HCT116 (cell line): ENCODE measurements around the gene ITPR2. TPM values are rescaled to one million over a fixed set of nuclear protein-coding genes. Genes with fewer than 3 reads are reported as not detected.

Experiments used
- ATAC-seq: fragments of 200-7000 bp; cut with Tn5 transposase; 2 replicates; pipeline ENCODE4 v1.9.1; 2020; ENCODE audit warnings: mild to moderate bottlenecking, moderate library complexity
- BruUV-seq: library from RNA; stranded (reverse); fragments of 400-500 nt; replicated peaks from 2 replicates; lab custom pipeline; 2021; lab: Mats Ljungman, UMichigan
- CTCF ChIA-PET: fragments of 300-600 bp; sonication (Branson Sonifier 250); formaldehyde crosslinking; loops from one replicate; lab custom pipeline; 2021; ENCODE audit warnings: antibody characterized with exemption; lab: Charles Lee
- POLR2A ChIA-PET: fragments of 300-600, 350-600 bp; sonication (Branson Sonifier 250); formaldehyde crosslinking; loops from one replicate; lab custom pipeline; 2021; ENCODE audit warnings: antibody characterized with exemption; lab: Charles Lee
- RAD21 ChIA-PET, 2 experiments: fragments of 300-600 bp; sonication (Branson Sonifier 250); formaldehyde crosslinking; loops; one replicate each; lab custom pipeline; 2023; ENCODE audit warnings: low total read pairs in 2 of 2; ENCODE audit not compliant: uncharacterized antibody in 2 of 2, unreplicated experiment in 2 of 2, low non-redundant PET in 1 of 2; lab: Charles Lee
- DNase-seq: peaks from one replicate; pipeline ENCODE4 v3.0.0-alpha.2; 2010; ENCODE audit warnings: low read depth, low spot score
- H2AFZ ChIP-seq: fragments of 200-600 bp; shearing (Covaris generic), sonication (generic); 2 replicates; pipeline ENCODE4 v1.6.1; 2017; ENCODE audit warnings: low read depth, mixed run types, mixed read lengths, antibody characterized with exemption, low read length; ENCODE audit not compliant: poor library complexity, severe bottlenecking
- H3K27ac ChIP-seq: 2 replicates; pipeline ENCODE4 v1.5.1; 2012; ENCODE audit warnings: low read depth, low read length
- H3K27me3 ChIP-seq: fragments of 200-600 bp; sonication (generic); 2 replicates; pipeline ENCODE4 v1.6.1; 2016; ENCODE audit warnings: mixed run types, low read length, mixed read lengths; ENCODE audit not compliant: insufficient read depth
- H3K36me3 ChIP-seq, 2 experiments: fragments of 200-500 bp in 1 of 2; fragments of 200-600 bp in 1 of 2; sonication (Bioruptor generic) in 1 of 2; sonication (generic) in 1 of 2; 2 replicates each; pipeline versions ENCODE4 v1.5.1 to v1.6.1; 2014 to 2016; ENCODE audit warnings: low read length in 2 of 2, inconsistent platforms in 1 of 2, mixed read lengths in 1 of 2, mixed run types in 1 of 2; ENCODE audit not compliant: insufficient read depth in 2 of 2, control insufficient read depth in 1 of 2
- H3K4me1 ChIP-seq, 2 experiments: fragments of 200-600 bp in 1 of 2; sonication (generic) in 1 of 2; 2 replicates each; pipeline versions ENCODE4 v1.5.1 to v1.6.1; 2012 to 2017; ENCODE audit warnings: low read length in 2 of 2, inconsistent platforms in 1 of 2, mild to moderate bottlenecking in 1 of 2, mixed read lengths in 1 of 2, mixed run types in 1 of 2, moderate library complexity in 1 of 2; ENCODE audit not compliant: insufficient read depth in 2 of 2, control insufficient read depth in 1 of 2
- H3K4me2 ChIP-seq: fragments of 200-600 bp; sonication (generic); 2 replicates; pipeline ENCODE4 v1.6.1; 2017; ENCODE audit warnings: mixed run types, low read length, mixed read lengths
- H3K4me3 ChIP-seq, 2 experiments: fragments of 200-600 bp in 1 of 2; sonication (generic) in 1 of 2; replicated peaks in 1 of 2; 2 replicates each; pipeline ENCODE4 v1.5.1; 2011 to 2016; ENCODE audit warnings: low read length in 2 of 2, control low read depth in 1 of 2, low read depth in 1 of 2, mild to moderate bottlenecking in 1 of 2, mixed read lengths in 1 of 2, mixed run types in 1 of 2
- H3K79me2 ChIP-seq: fragments of 200-600 bp; sonication (generic); 2 replicates; pipeline ENCODE4 v1.6.1; 2017; ENCODE audit warnings: mild to moderate bottlenecking, mixed run types, low read length, moderate library complexity, mixed read lengths; ENCODE audit not compliant: insufficient read depth
- H3K9ac ChIP-seq: fragments of 200-600 bp; sonication (generic); 2 replicates; pipeline ENCODE4 v1.6.1; 2016; ENCODE audit warnings: low read length, mixed read lengths
- H3K9me2 ChIP-seq: fragments of 200-600 bp; sonication (generic), shearing (Covaris generic); 2 replicates; pipeline ENCODE4 v1.6.1; 2017; ENCODE audit warnings: mixed run types, mild to moderate bottlenecking, moderate library complexity; ENCODE audit not compliant: insufficient read depth
- H3K9me3 ChIP-seq, 2 experiments: fragments of 200-500 bp in 1 of 2; fragments of 200-600 bp in 1 of 2; sonication (Bioruptor generic) in 1 of 2; sonication (generic) in 1 of 2; 2 replicates each; pipeline ENCODE4 v1.6.1; 2014 to 2017; ENCODE audit warnings: low read length in 2 of 2, mixed read lengths in 2 of 2, inconsistent platforms in 1 of 2, low read depth in 1 of 2, mild to moderate bottlenecking in 1 of 2, mixed run types in 1 of 2, moderate library complexity in 1 of 2; ENCODE audit not compliant: control insufficient read depth in 1 of 2, insufficient read depth in 1 of 2
- H4K20me1 ChIP-seq: fragments of 200-600 bp; sonication (generic), shearing (Covaris generic); 2 replicates; pipeline ENCODE4 v1.6.1; 2017; ENCODE audit warnings: mixed run types, mild to moderate bottlenecking, moderate library complexity; ENCODE audit not compliant: insufficient read depth
- ATF3 ChIP-seq: IDR thresholded peaks from 2 replicates; pipeline ENCODE4 v1.6.1; 2012
- CBX3 ChIP-seq: IDR thresholded peaks from 2 replicates; pipeline ENCODE4 v1.6.1; 2012; ENCODE audit warnings: low read depth
- CEBPB ChIP-seq: IDR thresholded peaks from 2 replicates; pipeline ENCODE4 v1.6.1; 2012; ENCODE audit warnings: low read depth
- CTCF ChIP-seq, 3 experiments: fragments of 200-600 bp in 1 of 3; sonication (generic) in 1 of 3; IDR thresholded peaks in 2 of 3; conservative IDR thresholded peaks in 1 of 3; 2 replicates each; pipeline ENCODE4 v1.5.1; 2012 to 2017; ENCODE audit warnings: low read depth in 2 of 3, low read length in 2 of 3, antibody characterized with exemption in 1 of 3, borderline replicate concordance in 1 of 3, control low read depth in 1 of 3, mild to moderate bottlenecking in 1 of 3, mixed read lengths in 1 of 3, mixed run types in 1 of 3, moderate library complexity in 1 of 3; ENCODE audit not compliant: insufficient read depth in 1 of 3
- ELF1 ChIP-seq: IDR thresholded peaks from 2 replicates; pipeline ENCODE4 v1.6.1; 2012; ENCODE audit warnings: low read depth, borderline replicate concordance
- EZH2 ChIP-seq: fragments of 200-600 bp; sonication (generic); IDR thresholded peaks from 2 replicates; pipeline ENCODE4 v1.6.1; 2017; ENCODE audit warnings: antibody characterized with exemption, mixed run types
- EZH2phosphoT487 ChIP-seq: fragments of 200-600 bp; IDR thresholded peaks from 2 replicates; pipeline ENCODE4 v1.6.1; 2018; ENCODE audit warnings: antibody characterized with exemption, borderline replicate concordance
- FOSL1 ChIP-seq: IDR thresholded peaks from 2 replicates; pipeline ENCODE4 v1.6.1; 2012; ENCODE audit warnings: low read depth
- MAX ChIP-seq: IDR thresholded peaks from 2 replicates; pipeline ENCODE4 v1.6.1; 2012
- POLR2A ChIP-seq: IDR thresholded peaks from 2 replicates; pipeline ENCODE4 v1.7.0; 2011; ENCODE audit warnings: borderline replicate concordance; ENCODE audit not compliant: insufficient read depth, insufficient read length; ENCODE audit errors: extremely low read depth
- POLR2AphosphoS5 ChIP-seq: IDR thresholded peaks from 2 replicates; pipeline ENCODE4 v1.6.1; 2011; ENCODE audit warnings: mild to moderate bottlenecking, low read depth, low read length, moderate library complexity
- RAD21 ChIP-seq: IDR thresholded peaks from 2 replicates; pipeline ENCODE4 v1.6.1; 2012; ENCODE audit warnings: low read depth, mild to moderate bottlenecking
- REST ChIP-seq: IDR thresholded peaks from 2 replicates; pipeline ENCODE4 v1.6.1; 2012; ENCODE audit warnings: low read depth
- SIN3A ChIP-seq: IDR thresholded peaks from 2 replicates; pipeline ENCODE4 v1.6.1; 2012; ENCODE audit warnings: low read depth
- SP1 ChIP-seq: IDR thresholded peaks from 2 replicates; pipeline ENCODE4 v1.6.1; 2012; ENCODE audit warnings: low read depth
- SRF ChIP-seq: IDR thresholded peaks from 2 replicates; pipeline ENCODE4 v1.6.1; 2012; ENCODE audit warnings: low read depth
- YY1 ChIP-seq: IDR thresholded peaks from 2 replicates; pipeline ENCODE4 v1.6.1; 2011; ENCODE audit warnings: low read length, low read depth, moderate library complexity, mild to moderate bottlenecking; ENCODE audit not compliant: insufficient replicate concordance; ENCODE audit errors: extremely low read depth
- ZBTB33 ChIP-seq: IDR thresholded peaks from 2 replicates; pipeline ENCODE4 v1.6.1; 2011; ENCODE audit warnings: mild to moderate bottlenecking, low read length, moderate library complexity; ENCODE audit not compliant: insufficient replicate concordance; ENCODE audit errors: extremely low read depth
- ZFX ChIP-seq: fragments of 450-650 bp; IDR thresholded peaks from 2 replicates; pipeline ENCODE4 v1.6.1; 2017
- ZNF274 ChIP-seq: fragments of 200-500 bp; sonication (Bioruptor generic); IDR thresholded peaks from 2 replicates; pipeline ENCODE4 v1.6.1; 2014; ENCODE audit warnings: mild to moderate bottlenecking, low read depth, low read length, inconsistent platforms
- intact Hi-C: fragments of 100-400 bp; cut with micrococcal nuclease; formaldehyde crosslinking; loops from 2 replicates; pipeline ENCODE4 v1.10.0; 2022
- total RNA-seq: library from RNA; stranded (reverse); gene quantifications from one replicate; pipeline ENCODE4 v1.2.1, GENCODE V29; 2021; ENCODE audit not compliant: unreplicated experiment

The ITPR2 gene
- total RNA-seq, 1 experiment from 2014 or later: 6.5 TPM

- no peaks in the 10 kb centered on the region for H3K9me2 ChIP-seq
- no peaks in the 10 kb centered on the region for H3K36me3 ChIP-seq
- no peak for TF ChIP-seq POLR2AphosphoS5
- no peak for TF ChIP-seq ZFX
- TF ChIP-seq ELF1: no peak
- TF ChIP-seq CEBPB: no peak
- TF ChIP-seq ZBTB33: no peak
- TF ChIP-seq SP1: no peak
- TF ChIP-seq EZH2: no peak
- no peak for TF ChIP-seq ZNF274
- no peak for TF ChIP-seq FOSL1
- no peak for TF ChIP-seq CTCF (IDR thresholded peaks at IDR 0.05 in 2 of 3, conservative IDR thresholded peaks at IDR 0.05 in 1 of 3; ENCODE audit: borderline replicate concordance in 1 of 3, insufficient read depth in 1 of 3, low read depth in 2 of 3, low read length in 2 of 3)
- TF ChIP-seq RAD21: no peak
- no peak for TF ChIP-seq REST
- TF ChIP-seq MAX: no peak
- no peak for TF ChIP-seq SIN3A
- no peak for TF ChIP-seq EZH2phosphoT487
- TF ChIP-seq CBX3: no peak
- no peak for TF ChIP-seq YY1
- no peak for TF ChIP-seq SRF
- no peak for TF ChIP-seq POLR2A
- TF ChIP-seq ATF3: no peak
- H3K4me3 ChIP-seq: no peak overlapping the region
- no peaks in the 10 kb centered on the region for H3K27me3 ChIP-seq
- peaks cover 1 to 14% of the 10 kb centered on the region in 2 experiments for H3K4me1 ChIP-seq
- no peak overlapping the region for H3K27ac ChIP-seq
- H3K79me2 ChIP-seq: no peaks in the 10 kb centered on the region
- no peak overlapping the region for H3K9ac ChIP-seq
- intact Hi-C loops: no loop called here
- POLR2A ChIA-PET: no interaction called here
- no peak for ATAC-seq
- CTCF ChIA-PET: no interaction called here
- no peaks in the 10 kb centered on the region for H3K9me3 ChIP-seq
- no peak for DNase-seq
- BruUV-seq: no TSS peak
- no peak overlapping the region for H3K4me2 ChIP-seq
- RAD21 ChIA-PET: no interaction called here
- no peak overlapping the region for H2AFZ ChIP-seq
- H4K20me1 ChIP-seq: no peaks in the 10 kb centered on the region
These were observed 136.9 kb downstream of the ITPR2 start for GRCh38 chr12:26696048-26696612.
